ENCODE measurements around the gene APP.

Gene APP

DNA sequence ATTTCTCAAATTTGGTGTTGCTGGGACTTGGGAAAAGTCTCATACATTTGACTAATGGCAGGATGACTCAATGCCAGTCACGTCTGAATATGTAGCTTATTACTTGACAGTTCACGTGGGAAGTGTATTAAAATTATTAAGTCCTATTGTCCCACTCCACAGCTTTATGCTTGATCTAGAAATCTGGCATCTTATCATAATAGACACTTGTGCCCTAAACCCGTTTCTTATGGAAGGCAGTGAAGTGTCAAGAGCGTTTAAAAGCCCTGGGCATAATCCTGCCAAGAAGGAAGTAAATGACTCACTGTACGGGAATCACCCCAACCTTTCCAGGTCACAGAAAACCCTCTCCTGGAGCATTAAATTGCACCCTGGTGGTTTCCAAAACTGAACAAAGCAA, 207.4 kb downstream of the APP start:
- no peak for TF ChIP-seq ZC3H10 (CRISPR knock-in tag; IDR thresholded peaks at IDR 0.05)
- TF ChIP-seq ZNF8 (CRISPR knock-in tag; IDR thresholded peaks at IDR 0.05): no peak
- TF ChIP-seq CSDC2 (CRISPR knock-in tag; IDR thresholded peaks at IDR 0.05): no peak
- TF ChIP-seq SNAI2 (CRISPR knock-in tag; IDR thresholded peaks at IDR 0.05): no peak
- no peak for TF ChIP-seq TCF4 (CRISPR knock-in tag; IDR thresholded peaks at IDR 0.05; ENCODE audit: borderline replicate concordance)
- no peak for TF ChIP-seq GLIS3 (CRISPR knock-in tag; IDR thresholded peaks at IDR 0.05)
- TF ChIP-seq OSR1 (CRISPR knock-in tag; IDR thresholded peaks at IDR 0.05): no peak
- TF ChIP-seq, protein P1, sequence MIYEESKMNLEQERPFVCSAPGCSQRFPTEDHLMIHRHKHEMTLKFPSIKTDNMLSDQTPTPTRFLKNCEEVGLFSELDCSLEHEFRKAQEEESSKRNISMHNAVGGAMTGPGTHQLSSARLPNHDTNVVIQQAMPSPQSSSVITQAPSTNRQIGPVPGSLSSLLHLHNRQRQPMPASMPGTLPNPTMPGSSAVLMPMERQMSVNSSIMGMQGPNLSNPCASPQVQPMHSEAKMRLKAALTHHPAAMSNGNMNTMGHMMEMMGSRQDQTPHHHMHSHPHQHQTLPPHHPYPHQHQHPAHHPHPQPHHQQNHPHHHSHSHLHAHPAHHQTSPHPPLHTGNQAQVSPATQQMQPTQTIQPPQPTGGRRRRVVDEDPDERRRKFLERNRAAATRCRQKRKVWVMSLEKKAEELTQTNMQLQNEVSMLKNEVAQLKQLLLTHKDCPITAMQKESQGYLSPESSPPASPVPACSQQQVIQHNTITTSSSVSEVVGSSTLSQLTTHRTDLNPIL (CRISPR knock-in tag; IDR thresholded peaks at IDR 0.05; ENCODE audit: low read depth): no peak
- TF ChIP-seq, protein P2, sequence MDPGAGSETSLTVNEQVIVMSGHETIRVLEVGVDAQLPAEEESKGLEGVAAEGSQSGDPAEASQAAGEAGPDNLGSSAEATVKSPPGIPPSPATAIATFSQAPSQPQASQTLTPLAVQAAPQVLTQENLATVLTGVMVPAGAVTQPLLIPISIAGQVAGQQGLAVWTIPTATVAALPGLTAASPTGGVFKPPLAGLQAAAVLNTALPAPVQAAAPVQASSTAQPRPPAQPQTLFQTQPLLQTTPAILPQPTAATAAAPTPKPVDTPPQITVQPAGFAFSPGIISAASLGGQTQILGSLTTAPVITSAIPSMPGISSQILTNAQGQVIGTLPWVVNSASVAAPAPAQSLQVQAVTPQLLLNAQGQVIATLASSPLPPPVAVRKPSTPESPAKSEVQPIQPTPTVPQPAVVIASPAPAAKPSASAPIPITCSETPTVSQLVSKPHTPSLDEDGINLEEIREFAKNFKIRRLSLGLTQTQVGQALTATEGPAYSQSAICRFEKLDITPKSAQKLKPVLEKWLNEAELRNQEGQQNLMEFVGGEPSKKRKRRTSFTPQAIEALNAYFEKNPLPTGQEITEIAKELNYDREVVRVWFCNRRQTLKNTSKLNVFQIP (CRISPR knock-in tag; IDR thresholded peaks at IDR 0.05; ENCODE audit: borderline replicate concordance, low read depth): no peak
- TF ChIP-seq, protein P3, sequence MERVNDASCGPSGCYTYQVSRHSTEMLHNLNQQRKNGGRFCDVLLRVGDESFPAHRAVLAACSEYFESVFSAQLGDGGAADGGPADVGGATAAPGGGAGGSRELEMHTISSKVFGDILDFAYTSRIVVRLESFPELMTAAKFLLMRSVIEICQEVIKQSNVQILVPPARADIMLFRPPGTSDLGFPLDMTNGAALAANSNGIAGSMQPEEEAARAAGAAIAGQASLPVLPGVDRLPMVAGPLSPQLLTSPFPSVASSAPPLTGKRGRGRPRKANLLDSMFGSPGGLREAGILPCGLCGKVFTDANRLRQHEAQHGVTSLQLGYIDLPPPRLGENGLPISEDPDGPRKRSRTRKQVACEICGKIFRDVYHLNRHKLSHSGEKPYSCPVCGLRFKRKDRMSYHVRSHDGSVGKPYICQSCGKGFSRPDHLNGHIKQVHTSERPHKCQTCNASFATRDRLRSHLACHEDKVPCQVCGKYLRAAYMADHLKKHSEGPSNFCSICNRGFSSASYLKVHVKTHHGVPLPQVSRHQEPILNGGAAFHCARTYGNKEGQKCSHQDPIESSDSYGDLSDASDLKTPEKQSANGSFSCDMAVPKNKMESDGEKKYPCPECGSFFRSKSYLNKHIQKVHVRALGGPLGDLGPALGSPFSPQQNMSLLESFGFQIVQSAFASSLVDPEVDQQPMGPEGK (CRISPR knock-in tag; IDR thresholded peaks at IDR 0.05; ENCODE audit: borderline replicate concordance): no peak
- no peak for TF ChIP-seq ISL1 (CRISPR knock-in tag; IDR thresholded peaks at IDR 0.05)
- TF ChIP-seq, protein P4, sequence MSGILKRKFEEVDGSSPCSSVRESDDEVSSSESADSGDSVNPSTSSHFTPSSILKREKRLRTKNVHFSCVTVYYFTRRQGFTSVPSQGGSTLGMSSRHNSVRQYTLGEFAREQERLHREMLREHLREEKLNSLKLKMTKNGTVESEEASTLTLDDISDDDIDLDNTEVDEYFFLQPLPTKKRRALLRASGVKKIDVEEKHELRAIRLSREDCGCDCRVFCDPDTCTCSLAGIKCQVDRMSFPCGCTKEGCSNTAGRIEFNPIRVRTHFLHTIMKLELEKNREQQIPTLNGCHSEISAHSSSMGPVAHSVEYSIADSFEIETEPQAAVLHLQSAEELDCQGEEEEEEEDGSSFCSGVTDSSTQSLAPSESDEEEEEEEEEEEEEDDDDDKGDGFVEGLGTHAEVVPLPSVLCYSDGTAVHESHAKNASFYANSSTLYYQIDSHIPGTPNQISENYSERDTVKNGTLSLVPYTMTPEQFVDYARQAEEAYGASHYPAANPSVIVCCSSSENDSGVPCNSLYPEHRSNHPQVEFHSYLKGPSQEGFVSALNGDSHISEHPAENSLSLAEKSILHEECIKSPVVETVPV (CRISPR knock-in tag; IDR thresholded peaks at IDR 0.05): no peak
- no peak for TF ChIP-seq ZNF565 (CRISPR knock-in tag; conservative IDR thresholded peaks at IDR 0.05; ENCODE audit: low read depth)
- no peak for TF ChIP-seq RARB (CRISPR knock-in tag; IDR thresholded peaks at IDR 0.05)
- TF ChIP-seq ZNF70 (CRISPR knock-in tag; IDR thresholded peaks at IDR 0.05): no peak
- no peak for TF ChIP-seq PPARA (CRISPR knock-in tag; IDR thresholded peaks at IDR 0.05; ENCODE audit: borderline replicate concordance)
- peak; percentile 83 for ATAC-seq

DNA sequence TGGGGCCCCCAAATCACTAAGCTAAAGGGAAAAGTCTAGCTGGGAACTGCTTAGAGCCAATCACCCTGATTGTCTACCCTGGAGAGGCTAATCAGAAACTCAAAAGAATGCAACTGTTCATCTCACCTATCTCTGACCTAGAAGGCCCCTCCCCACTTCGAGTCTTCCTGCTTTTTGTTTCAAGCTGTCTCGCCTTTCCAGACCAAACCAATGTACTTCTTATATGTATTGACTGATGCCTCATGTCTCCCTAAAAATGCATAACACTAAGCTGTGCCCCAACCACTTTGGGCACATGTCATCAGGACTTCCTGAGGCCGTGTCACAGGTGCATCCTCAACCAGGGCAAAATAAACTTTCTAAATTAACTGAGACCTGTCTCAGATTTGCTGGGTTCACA, 209.5 kb downstream of the APP start:
- TF ChIP-seq, protein P1 (CRISPR knock-in tag; IDR thresholded peaks at IDR 0.05; ENCODE audit: low read depth): no peak
- TF ChIP-seq GLIS3 (CRISPR knock-in tag; IDR thresholded peaks at IDR 0.05): no peak
- TF ChIP-seq, protein P4 (CRISPR knock-in tag; IDR thresholded peaks at IDR 0.05): no peak
- TF ChIP-seq ZNF565 (CRISPR knock-in tag; conservative IDR thresholded peaks at IDR 0.05; ENCODE audit: low read depth): no peak
- no peak for TF ChIP-seq SNAI2 (CRISPR knock-in tag; IDR thresholded peaks at IDR 0.05)
- no peak for TF ChIP-seq PPARA (CRISPR knock-in tag; IDR thresholded peaks at IDR 0.05; ENCODE audit: borderline replicate concordance)
- no peak for TF ChIP-seq ZFP30 (CRISPR knock-in tag; IDR thresholded peaks at IDR 0.05)
- TF ChIP-seq OSR1 (CRISPR knock-in tag; IDR thresholded peaks at IDR 0.05): no peak
- TF ChIP-seq TOX (CRISPR knock-in tag; IDR thresholded peaks at IDR 0.05; ENCODE audit: borderline replicate concordance): no peak
- no peak for TF ChIP-seq ESRRG (CRISPR knock-in tag; IDR thresholded peaks at IDR 0.05)
- TF ChIP-seq, protein P5, sequence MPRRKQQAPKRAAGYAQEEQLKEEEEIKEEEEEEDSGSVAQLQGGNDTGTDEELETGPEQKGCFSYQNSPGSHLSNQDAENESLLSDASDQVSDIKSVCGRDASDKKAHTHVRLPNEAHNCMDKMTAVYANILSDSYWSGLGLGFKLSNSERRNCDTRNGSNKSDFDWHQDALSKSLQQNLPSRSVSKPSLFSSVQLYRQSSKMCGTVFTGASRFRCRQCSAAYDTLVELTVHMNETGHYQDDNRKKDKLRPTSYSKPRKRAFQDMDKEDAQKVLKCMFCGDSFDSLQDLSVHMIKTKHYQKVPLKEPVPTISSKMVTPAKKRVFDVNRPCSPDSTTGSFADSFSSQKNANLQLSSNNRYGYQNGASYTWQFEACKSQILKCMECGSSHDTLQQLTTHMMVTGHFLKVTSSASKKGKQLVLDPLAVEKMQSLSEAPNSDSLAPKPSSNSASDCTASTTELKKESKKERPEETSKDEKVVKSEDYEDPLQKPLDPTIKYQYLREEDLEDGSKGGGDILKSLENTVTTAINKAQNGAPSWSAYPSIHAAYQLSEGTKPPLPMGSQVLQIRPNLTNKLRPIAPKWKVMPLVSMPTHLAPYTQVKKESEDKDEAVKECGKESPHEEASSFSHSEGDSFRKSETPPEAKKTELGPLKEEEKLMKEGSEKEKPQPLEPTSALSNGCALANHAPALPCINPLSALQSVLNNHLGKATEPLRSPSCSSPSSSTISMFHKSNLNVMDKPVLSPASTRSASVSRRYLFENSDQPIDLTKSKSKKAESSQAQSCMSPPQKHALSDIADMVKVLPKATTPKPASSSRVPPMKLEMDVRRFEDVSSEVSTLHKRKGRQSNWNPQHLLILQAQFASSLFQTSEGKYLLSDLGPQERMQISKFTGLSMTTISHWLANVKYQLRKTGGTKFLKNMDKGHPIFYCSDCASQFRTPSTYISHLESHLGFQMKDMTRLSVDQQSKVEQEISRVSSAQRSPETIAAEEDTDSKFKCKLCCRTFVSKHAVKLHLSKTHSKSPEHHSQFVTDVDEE (CRISPR knock-in tag; IDR thresholded peaks at IDR 0.05): no peak
- no peak for TF ChIP-seq ZNF8 (CRISPR knock-in tag; IDR thresholded peaks at IDR 0.05)
- no peak for ATAC-seq
